ENCODE measurements around the gene RNF34. TPM values are rescaled to one million over a fixed set of nuclear protein-coding genes. Genes with fewer than 3 reads are reported as not detected.
A peak's percentile ranks its signal among the peaks of the same experiment; 100 is the strongest.
"Not testable (repeated sequence)": the region's sequence is repeated elsewhere in the genome, so short reads cannot be mapped to it uniquely, and the experiment has no call there.

Gene RNF34
- total RNA-seq, 1 experiment from 2014 or later: 43.7 TPM

DNA sequence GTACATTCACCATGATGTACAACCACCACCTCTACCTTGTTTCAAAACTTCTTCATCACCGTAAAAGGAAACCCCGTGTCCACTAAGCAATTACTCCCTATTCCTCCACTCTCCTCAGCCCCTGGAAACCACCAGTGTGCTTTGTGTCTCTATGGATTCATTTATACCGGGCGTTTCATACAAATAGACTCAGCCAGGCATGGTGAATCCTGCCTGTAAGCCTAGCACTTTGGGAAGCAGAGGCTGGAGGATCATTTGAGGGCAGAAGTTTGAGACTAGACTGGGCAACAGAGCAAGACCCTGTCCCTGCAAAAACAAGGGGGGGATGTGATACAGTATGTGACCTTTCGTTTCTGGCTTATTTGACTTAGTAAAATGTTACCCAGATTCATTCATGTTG is 21.2 kb upstream of the RNF34 start:
- H3K27me3 ChIP-seq (ENCODE audit: insufficient read depth, low read depth): no peaks in the 10 kb centered on the region
- no peak overlapping the region for H3K4me2 ChIP-seq
- H4K20me1 ChIP-seq (ENCODE audit: insufficient read depth): no peaks in the 10 kb centered on the region
- H3K79me2 ChIP-seq (ENCODE audit: low read depth): no peaks in the 10 kb centered on the region
- no peaks in the 10 kb centered on the region for H3K4me1 ChIP-seq (replicated peaks; ENCODE audit: insufficient read depth)
- no peaks in the 10 kb centered on the region for H3F3A ChIP-seq (ENCODE audit: insufficient read depth, low read depth)
- no peak for DNase-seq
- no TSS peak for BruUV-seq (replicated peaks)
- intact Hi-C loops (cut with micrococcal nuclease; ENCODE audit: unreplicated experiment): no loop called here
- no peak overlapping the region for H3K27ac ChIP-seq
- H3K36me3 ChIP-seq (ENCODE audit: low read depth): no peaks in the 10 kb centered on the region
- TF ChIP-seq, protein P1, sequence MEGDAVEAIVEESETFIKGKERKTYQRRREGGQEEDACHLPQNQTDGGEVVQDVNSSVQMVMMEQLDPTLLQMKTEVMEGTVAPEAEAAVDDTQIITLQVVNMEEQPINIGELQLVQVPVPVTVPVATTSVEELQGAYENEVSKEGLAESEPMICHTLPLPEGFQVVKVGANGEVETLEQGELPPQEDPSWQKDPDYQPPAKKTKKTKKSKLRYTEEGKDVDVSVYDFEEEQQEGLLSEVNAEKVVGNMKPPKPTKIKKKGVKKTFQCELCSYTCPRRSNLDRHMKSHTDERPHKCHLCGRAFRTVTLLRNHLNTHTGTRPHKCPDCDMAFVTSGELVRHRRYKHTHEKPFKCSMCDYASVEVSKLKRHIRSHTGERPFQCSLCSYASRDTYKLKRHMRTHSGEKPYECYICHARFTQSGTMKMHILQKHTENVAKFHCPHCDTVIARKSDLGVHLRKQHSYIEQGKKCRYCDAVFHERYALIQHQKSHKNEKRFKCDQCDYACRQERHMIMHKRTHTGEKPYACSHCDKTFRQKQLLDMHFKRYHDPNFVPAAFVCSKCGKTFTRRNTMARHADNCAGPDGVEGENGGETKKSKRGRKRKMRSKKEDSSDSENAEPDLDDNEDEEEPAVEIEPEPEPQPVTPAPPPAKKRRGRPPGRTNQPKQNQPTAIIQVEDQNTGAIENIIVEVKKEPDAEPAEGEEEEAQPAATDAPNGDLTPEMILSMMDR (conservative IDR thresholded peaks at IDR 0.05): no peak
- no peak for TF ChIP-seq EZH2 (IDR thresholded peaks at IDR 0.05; ENCODE audit: low read depth)
- no peak overlapping the region for H2AFZ ChIP-seq
- ChIA-PET POLR2A (ENCODE audit: unreplicated experiment) (no interaction called here), CTCF (no interaction called here)
- no peaks in the 10 kb centered on the region for H3K9me2 ChIP-seq (ENCODE audit: insufficient read depth)
- H3K4me3 ChIP-seq: no peak overlapping the region
- no peaks in the 10 kb centered on the region for H3K9me3 ChIP-seq (ENCODE audit: insufficient read depth, low read depth)

DNA sequence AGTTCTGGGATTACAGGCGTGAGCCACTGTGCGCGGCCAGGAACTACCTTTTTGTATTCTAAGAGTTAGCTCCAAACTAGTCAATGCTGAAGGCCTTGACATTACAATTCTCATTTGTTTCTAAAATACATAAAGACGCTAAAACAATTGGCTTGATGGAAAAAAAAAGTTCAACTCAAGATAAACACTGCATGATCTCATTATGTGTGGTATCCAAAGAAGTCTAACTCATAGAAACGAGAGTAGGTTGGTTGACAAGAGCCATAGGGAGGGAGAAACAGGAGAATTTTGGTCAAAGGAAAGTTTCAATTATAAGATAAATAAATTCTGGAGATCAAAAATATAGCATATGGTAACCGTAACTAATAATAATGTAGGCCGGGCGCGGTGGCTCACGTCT is 20.0 kb upstream of the RNF34 start:
- Histone ChIP-seq H3K36me3 (ENCODE audit: low read depth) (no peaks in the 10 kb centered on the region), H3K9me3 (ENCODE audit: insufficient read depth, low read depth) (no peaks in the 10 kb centered on the region), H3K4me2 (no peak overlapping the region), H3K9me2 (ENCODE audit: insufficient read depth) (no peaks in the 10 kb centered on the region), H2AFZ (no peak overlapping the region), H3K27me3 (ENCODE audit: insufficient read depth, low read depth) (no peaks in the 10 kb centered on the region), H3K4me3 (no peak overlapping the region), H3F3A (ENCODE audit: insufficient read depth, low read depth) (no peaks in the 10 kb centered on the region), H3K27ac (no peak overlapping the region), H3K4me1 (replicated peaks; ENCODE audit: insufficient read depth) (no peaks in the 10 kb centered on the region), H4K20me1 (ENCODE audit: insufficient read depth) (no peaks in the 10 kb centered on the region), H3K79me2 (ENCODE audit: low read depth) (no peaks in the 10 kb centered on the region)
- intact Hi-C loops (cut with micrococcal nuclease; ENCODE audit: unreplicated experiment): no loop called here
- no peak for DNase-seq
- POLR2A ChIA-PET (ENCODE audit: unreplicated experiment): no interaction called here
- BruUV-seq (replicated peaks): no TSS peak
- CTCF ChIA-PET: no interaction called here
- TF ChIP-seq, protein P1 (conservative IDR thresholded peaks at IDR 0.05): no peak
- TF ChIP-seq EZH2 (IDR thresholded peaks at IDR 0.05; ENCODE audit: low read depth): no peak

DNA sequence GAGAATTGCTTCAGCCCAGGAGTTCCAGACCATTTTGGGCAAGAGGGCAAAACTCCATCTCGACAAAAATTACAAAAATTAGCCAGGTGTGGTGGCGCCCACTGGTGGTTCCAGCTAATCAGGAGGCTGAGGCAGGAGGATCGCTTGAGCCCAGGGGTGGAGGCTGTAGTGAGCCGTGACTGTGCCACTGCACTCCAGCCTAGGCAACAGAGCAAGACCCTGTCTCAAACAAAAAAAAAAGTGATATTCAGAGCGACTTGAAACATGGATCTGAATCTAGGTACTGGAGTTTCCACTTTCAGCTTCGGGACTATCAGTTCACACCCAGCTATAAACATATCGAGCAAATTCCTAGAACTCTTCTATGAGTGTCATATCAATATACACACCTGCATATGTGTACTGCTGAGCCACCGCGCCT is 16.3 kb upstream of the RNF34 start:
- no peaks in the 10 kb centered on the region for H3K9me2 ChIP-seq (ENCODE audit: insufficient read depth)
- CTCF ChIA-PET: no interaction called here

DNA sequence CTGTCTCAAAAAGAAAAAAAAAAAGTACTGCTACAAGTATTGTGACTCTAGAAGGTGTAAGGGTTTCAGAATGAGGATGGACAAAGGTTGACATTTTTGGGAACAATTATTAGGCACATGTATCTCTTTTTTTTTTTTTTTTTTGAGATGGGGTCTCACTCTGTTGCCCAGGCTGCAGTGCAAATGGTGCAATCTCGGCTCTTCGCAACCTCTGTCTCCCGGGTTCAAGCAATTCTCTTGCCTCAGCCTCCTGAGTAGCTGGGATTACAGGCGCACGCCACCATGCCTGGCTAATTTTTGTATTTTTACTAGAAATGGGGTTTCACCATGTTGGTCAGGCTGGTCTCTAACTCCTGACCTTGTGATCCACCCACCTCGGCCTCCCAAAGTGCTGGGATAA is 15.0 kb upstream of the RNF34 start:
- H3K79me2 ChIP-seq (ENCODE audit: low read depth); H3F3A ChIP-seq (ENCODE audit: insufficient read depth, low read depth); DNase-seq; H3K36me3 ChIP-seq (ENCODE audit: low read depth); BruUV-seq (replicated peaks); H3K9me2 ChIP-seq (ENCODE audit: insufficient read depth); POLR2A ChIA-PET (ENCODE audit: unreplicated experiment); H3K4me3 ChIP-seq; intact Hi-C loops (cut with micrococcal nuclease; ENCODE audit: unreplicated experiment); H3K27ac ChIP-seq; CTCF ChIA-PET; H3K4me2 ChIP-seq; H3K27me3 ChIP-seq (ENCODE audit: insufficient read depth, low read depth); H3K9me3 ChIP-seq (ENCODE audit: insufficient read depth, low read depth); H4K20me1 ChIP-seq (ENCODE audit: insufficient read depth); H3K4me1 ChIP-seq (replicated peaks; ENCODE audit: insufficient read depth); H2AFZ ChIP-seq: not testable (repeated sequence)

More for the DNA sequence above, 16.3 kb upstream of the RNF34 start:
- no peaks in the 10 kb centered on the region for H3F3A ChIP-seq (ENCODE audit: insufficient read depth, low read depth)
- H3K9me3 ChIP-seq (ENCODE audit: insufficient read depth, low read depth): no peaks in the 10 kb centered on the region
- H4K20me1 ChIP-seq (ENCODE audit: insufficient read depth): no peaks in the 10 kb centered on the region
- H3K4me1 ChIP-seq (replicated peaks; ENCODE audit: insufficient read depth): no peaks in the 10 kb centered on the region
- H3K4me3 ChIP-seq: no peak overlapping the region
- TF ChIP-seq, protein P1 (conservative IDR thresholded peaks at IDR 0.05): peak; percentile 36; the same call in 1 of the 2 replicates
- TF ChIP-seq EZH2 (IDR thresholded peaks at IDR 0.05; ENCODE audit: low read depth): no peak
- H3K27ac ChIP-seq: no peak overlapping the region
- no peaks in the 10 kb centered on the region for H3K36me3 ChIP-seq (ENCODE audit: low read depth)
- no peak for DNase-seq
- H3K79me2 ChIP-seq (ENCODE audit: low read depth): no peaks in the 10 kb centered on the region
- POLR2A ChIA-PET (ENCODE audit: unreplicated experiment): no interaction called here
- no TSS peak for BruUV-seq (replicated peaks)
- intact Hi-C loops (cut with micrococcal nuclease; ENCODE audit: unreplicated experiment): no loop called here
- no peak overlapping the region for H3K4me2 ChIP-seq
- H3K27me3 ChIP-seq (ENCODE audit: insufficient read depth, low read depth): no peaks in the 10 kb centered on the region
- H2AFZ ChIP-seq: no peak overlapping the region
